Endometrial microvascular endothelial cells (primary cell): ENCODE data around the gene OSBPL3. TPM values are rescaled to one million over a fixed set of nuclear protein-coding genes. Genes with fewer than 3 reads are reported as not detected.
"Not testable (repeated sequence)": the region's sequence is repeated elsewhere in the genome, so short reads cannot be mapped to it uniquely, and the experiment has no call there.

Source experiments
- in situ Hi-C: cut with HindIII; loops from 2 replicates; pipeline ENCODE4 v1.10.0; 2017; ENCODE audit warnings: low sequenced_read_pairs, low pct_unique_long_range_greater_than_20kb; ENCODE audit errors: inconsistent ontology term
- total RNA-seq: library from RNA; depleted of rRNA; stranded (reverse); fragments of >200 nt; gene quantifications from one replicate; pipeline ENCODE4 v1.2.3, GENCODE V29; 2015; ENCODE audit errors: inconsistent ontology term

The OSBPL3 gene
- total RNA-seq, 1 donor from 2014 or later = 20.3 TPM

- in situ Hi-C loops = not testable (repeated sequence)
Measured at GRCh38 chr7:24794751-24795406, 185.1 kb downstream of the OSBPL3 start.

DNA sequence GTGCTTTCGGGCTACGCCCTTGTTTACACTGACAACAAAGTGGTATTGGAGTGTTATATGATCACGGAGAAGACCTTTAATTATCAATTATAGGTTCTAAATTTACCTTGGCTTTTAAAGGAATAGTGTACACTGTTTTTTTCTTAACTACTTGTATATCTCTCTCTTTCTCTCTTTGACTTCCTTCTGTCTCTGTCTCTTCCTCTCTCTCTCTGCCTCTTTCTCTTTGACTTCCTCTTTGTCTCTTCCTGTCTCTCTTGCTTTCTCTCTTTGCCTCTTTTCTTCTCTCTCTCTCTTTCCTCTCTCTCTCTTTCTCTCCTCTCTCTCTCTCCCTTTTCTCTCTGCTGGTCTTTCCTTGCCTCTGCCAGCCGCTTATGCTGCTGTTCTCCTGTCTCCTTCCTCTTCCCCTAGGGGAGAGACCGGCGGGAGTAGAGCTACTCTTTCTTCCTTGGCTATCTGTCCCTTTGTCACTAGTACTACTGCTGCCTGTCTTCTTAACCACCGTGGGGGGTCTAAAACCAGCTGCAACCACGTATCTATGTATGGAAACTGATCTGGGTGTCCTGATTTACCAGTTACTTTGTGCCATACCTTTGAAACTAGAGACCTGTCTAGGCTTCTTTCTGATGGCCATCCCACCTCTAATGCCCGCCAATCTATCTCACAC lies 185.9 kb downstream of the OSBPL3 start:
- in situ Hi-C loops = no loop called here

- in situ Hi-C loops = no loop called here
Measured at GRCh38 chr7:24788961-24789576, 190.9 kb downstream of the OSBPL3 start.

- in situ Hi-C loops = no loop called here
Measured at GRCh38 chr7:24788075-24788474, 191.9 kb downstream of the OSBPL3 start.

DNA sequence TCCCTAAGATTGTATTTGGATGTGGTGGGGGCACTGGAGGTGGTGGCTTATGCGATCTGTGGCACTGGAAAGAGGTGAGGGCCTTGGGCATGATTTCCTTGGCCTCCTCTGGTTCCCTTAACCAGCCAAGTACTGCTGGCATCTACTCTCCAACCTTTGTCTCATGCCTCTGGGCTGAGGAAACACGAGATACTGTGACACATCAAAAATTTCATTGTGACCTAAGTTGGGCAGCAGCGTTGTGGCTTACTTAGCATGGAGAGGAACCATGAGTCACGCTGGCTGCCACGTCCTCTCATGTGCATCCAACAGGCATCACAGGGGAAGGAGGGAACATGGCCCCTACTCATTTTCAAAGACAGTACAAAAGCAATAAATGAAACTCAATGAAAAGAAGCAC lies 193.0 kb downstream of the OSBPL3 start:
- in situ Hi-C loops = no loop called here

DNA sequence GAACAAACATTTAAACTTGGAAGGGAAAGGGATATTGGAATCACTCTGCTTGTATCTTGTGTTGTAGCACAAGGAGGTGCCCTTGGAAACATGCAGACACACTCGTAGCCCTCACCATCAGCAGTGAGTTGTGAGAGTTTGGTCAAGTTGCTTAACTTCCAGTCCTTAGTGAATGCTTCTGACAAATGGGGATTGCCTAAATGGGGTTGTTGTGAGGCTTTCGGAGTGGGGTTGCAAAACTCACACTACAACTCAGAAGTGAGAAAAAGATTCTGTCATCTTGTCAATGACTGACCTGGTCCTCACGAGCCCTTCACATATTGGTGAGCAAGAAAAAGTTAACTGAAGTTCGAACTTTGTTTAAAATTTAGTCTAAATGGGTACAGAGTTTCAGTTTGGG lies 193.7 kb downstream of the OSBPL3 start:
- in situ Hi-C loops = no loop called here

- in situ Hi-C loops = no loop called here
Measured at GRCh38 chr7:24784277-24784676, 195.7 kb downstream of the OSBPL3 start.

GRCh38 chr7:24783698-24784097 lies 196.3 kb downstream of the OSBPL3 start:
- in situ Hi-C loops = no loop called here

GRCh38 chr7:24781106-24781505 lies 198.9 kb downstream of the OSBPL3 start:
- in situ Hi-C loops = no loop called here

DNA sequence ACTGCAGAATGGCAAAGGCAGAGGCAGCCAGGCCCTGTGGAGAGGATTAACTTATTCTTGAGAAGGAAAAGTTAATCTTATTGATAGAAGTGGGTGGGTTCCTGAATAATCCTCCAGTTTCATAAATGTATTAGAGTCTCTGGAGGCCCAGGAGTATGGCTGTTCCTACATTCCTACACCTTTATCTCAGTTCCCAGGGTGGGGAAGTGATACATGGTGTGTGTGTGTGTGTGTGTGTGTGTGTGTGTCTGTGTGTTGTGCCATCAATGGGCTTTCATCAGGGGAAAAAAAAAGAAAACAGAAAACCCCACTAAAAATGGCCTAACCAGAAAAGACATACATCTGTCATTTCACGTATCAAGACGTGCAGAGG lies 200.7 kb downstream of the OSBPL3 start:
- in situ Hi-C loops = no loop called here

- in situ Hi-C loops = no loop called here
Measured at GRCh38 chr7:24778543-24779282, 201.3 kb downstream of the OSBPL3 start.

- in situ Hi-C loops = no loop called here
Measured at GRCh38 chr7:24777806-24778205, 202.2 kb downstream of the OSBPL3 start.

- in situ Hi-C loops = no loop called here
Measured at GRCh38 chr7:24773646-24774045, 206.3 kb downstream of the OSBPL3 start.

- in situ Hi-C loops = no loop called here
Measured at GRCh38 chr7:24769851-24770250, 210.1 kb downstream of the OSBPL3 start.

- in situ Hi-C loops = no loop called here
Measured at GRCh38 chr7:24769014-24769830, 210.8 kb downstream of the OSBPL3 start.

- in situ Hi-C loops = no loop called here
Measured at GRCh38 chr7:24767878-24768569, 212.0 kb downstream of the OSBPL3 start.

DNA sequence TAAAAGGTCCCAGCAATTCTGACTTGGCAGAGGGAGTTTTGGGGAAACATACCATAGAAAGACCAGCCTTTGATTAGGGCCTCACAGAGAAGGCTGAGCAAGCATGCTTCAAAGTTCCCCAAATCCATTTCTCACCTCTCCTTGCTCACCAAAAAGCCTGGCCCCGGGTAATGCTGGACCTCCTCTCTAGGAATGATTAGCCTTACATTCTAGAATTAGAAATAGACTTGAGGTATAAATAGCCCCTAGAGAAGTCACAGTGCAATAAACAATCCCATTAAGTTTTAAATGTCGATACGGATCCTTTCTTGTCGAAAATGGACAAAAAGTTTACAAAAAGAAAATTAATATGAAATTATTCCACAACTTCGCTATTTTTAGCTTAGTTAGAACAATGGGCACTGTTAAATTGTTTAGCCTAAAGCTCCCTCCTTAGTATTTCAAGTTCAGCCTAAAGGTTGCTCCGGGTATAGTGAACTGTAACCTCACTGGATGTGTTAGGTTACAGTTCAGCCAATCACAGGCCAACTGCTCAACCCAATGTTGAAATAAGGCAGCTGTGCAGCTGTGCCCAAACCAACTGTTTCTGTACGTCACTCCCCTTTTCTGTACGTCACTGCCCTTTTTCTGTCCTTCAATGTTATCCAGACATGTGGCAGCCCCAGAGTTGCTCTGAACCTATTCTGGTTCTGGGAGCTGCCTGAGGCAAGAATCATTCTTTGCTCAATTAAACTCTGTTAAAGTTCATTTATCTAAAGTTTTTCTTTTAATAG lies 214.8 kb downstream of the OSBPL3 start:
- in situ Hi-C loops = no loop called here

DNA sequence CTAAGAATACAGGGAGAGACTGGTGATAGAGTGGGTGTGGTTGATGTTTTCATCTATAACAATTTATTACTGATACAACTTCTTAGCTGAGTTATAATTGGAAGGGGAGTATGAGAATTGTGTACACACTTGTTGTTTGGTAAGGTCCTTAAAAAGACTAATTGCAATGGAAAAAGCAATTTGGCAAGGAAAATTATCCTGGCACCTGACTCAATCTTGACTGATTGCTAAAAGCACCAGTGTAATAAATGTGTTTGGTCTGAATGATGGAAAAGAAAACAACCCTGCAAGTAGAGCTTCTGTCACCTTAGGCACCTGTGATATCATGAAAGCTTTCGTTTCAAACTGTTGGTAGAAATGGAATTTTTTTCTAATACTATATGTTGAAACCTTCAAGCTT lies 216.0 kb downstream of the OSBPL3 start:
- in situ Hi-C loops = no loop called here
